ENCODE data around the gene NUP214. TPM values are rescaled to one million over a fixed set of nuclear protein-coding genes. Genes with fewer than 3 reads are reported as not detected.

NUP214 gene
- total RNA-seq, 4 donors from 2014 or later, result 27.4 to 78.3 (median 47.4) TPM

GRCh38 chr9:131129183-131129582 is 3.8 kb downstream of the NUP214 start:
- no peak for TF ChIP-seq CTCF (IDR thresholded peaks at IDR 0.05)
- no peak for DNase-seq (ENCODE audit: low spot score)
- ATAC-seq (ENCODE audit: low FRiP score), result no peak

GRCh38 chr9:131138676-131139075 is 13.3 kb downstream of the NUP214 start:
- DNase-seq (ENCODE audit: low spot score) (no peak), ATAC-seq (ENCODE audit: low FRiP score) (no peak)
- no peak for TF ChIP-seq CTCF (IDR thresholded peaks at IDR 0.05)

GRCh38 chr9:131140112-131140511 is 14.7 kb downstream of the NUP214 start:
- ATAC-seq (ENCODE audit: low FRiP score) (no peak), DNase-seq (ENCODE audit: low spot score) (no peak)
- TF ChIP-seq CTCF (IDR thresholded peaks at IDR 0.05), result no peak

GRCh38 chr9:131140550-131140949 is 15.2 kb downstream of the NUP214 start:
- DNase-seq (ENCODE audit: low spot score), result no peak
- no peak for TF ChIP-seq CTCF (IDR thresholded peaks at IDR 0.05)
- no peak for ATAC-seq (ENCODE audit: low FRiP score)

- no peak for TF ChIP-seq CTCF (IDR thresholded peaks at IDR 0.05)
- DNase-seq (ENCODE audit: low spot score), result no peak
- ATAC-seq (ENCODE audit: low FRiP score), result no peak
These were observed 16.8 kb downstream of the NUP214 start for GRCh38 chr9:131142160-131142559.

GRCh38 chr9:131144201-131144600 is 18.8 kb downstream of the NUP214 start:
- no peak for TF ChIP-seq CTCF (IDR thresholded peaks at IDR 0.05)
- no peak for ATAC-seq (ENCODE audit: low FRiP score)
- DNase-seq (ENCODE audit: low spot score), result no peak

GRCh38 chr9:131145245-131145644 is 19.9 kb downstream of the NUP214 start:
- ATAC-seq (ENCODE audit: low FRiP score), result no peak
- no peak for TF ChIP-seq CTCF (IDR thresholded peaks at IDR 0.05)
- no peak for DNase-seq (ENCODE audit: low spot score)
